Measurements from ENCODE around the gene GNG7.

The GNG7 gene

DNA sequence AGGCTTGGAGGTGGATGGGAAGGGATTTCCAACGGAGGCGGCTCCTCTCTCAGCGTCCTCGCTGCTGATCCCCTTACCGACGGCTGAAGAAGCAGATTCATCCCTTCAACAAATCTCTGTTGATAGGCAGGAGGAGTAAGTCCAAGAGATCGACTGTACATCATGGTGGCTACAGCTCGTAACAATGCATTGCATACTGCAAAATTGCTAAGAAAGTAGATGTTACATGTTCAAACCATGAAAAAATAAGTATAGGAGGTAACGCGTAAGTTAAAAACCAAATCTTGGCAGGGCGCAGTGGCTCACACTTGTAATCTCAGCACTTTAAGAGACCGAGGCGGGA lies 37.8 kb upstream of the GNG7 start:
- TF ChIP-seq, protein P1, sequence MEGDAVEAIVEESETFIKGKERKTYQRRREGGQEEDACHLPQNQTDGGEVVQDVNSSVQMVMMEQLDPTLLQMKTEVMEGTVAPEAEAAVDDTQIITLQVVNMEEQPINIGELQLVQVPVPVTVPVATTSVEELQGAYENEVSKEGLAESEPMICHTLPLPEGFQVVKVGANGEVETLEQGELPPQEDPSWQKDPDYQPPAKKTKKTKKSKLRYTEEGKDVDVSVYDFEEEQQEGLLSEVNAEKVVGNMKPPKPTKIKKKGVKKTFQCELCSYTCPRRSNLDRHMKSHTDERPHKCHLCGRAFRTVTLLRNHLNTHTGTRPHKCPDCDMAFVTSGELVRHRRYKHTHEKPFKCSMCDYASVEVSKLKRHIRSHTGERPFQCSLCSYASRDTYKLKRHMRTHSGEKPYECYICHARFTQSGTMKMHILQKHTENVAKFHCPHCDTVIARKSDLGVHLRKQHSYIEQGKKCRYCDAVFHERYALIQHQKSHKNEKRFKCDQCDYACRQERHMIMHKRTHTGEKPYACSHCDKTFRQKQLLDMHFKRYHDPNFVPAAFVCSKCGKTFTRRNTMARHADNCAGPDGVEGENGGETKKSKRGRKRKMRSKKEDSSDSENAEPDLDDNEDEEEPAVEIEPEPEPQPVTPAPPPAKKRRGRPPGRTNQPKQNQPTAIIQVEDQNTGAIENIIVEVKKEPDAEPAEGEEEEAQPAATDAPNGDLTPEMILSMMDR (IDR thresholded peaks at IDR 0.05; ENCODE audit: insufficient read depth, low read depth, low read length, missing control alignments), result no peak
- no peak overlapping the region; the same call in 1 of the 2 replicates for H3K4me3 ChIP-seq (ENCODE audit: low read depth, low read length)
- DNase-seq (ENCODE audit: low read depth), result no peak

DNA sequence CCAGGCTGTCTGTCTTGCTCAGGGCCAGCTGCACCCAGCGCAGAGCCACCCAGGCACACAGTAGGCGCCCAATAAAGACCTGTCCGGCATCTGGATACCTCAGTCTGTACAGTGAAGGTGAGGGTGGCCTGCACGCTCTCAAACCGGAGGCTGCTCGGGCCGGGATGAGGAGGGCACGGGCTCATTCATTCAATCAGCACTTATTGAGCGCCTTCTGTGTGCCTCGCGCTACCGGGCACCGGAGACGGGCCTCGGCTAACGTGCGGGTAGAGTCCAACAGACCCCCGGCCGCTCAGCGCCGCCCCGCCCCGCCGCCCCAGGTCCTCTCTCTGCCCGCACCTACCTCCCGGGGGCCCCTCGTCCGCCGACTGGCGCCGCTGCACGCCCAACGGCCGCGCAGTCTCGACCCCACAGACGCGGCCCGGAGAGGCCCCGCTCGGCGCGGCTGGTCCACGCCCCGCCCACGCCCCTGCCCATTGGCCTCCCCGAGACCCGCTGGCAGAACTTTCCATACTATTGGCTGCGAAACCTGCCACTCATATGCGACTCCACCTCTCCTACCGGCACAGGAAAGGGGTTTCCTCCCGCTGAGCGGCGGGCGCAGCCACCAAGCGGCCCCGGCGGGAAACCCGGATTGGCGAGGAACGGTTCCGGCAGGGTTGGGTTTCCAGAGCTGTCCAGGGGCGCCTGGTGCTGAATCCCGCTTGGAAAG lies 37.3 kb upstream of the GNG7 start, which contains the start of gene SLC39A3:
TSS of gene SLC39A3 (minus strand) at position 416 of the 712 bp plus-strand sequence. CDS start 2,760 bp downstream, outside the sequence.
- TF ChIP-seq, protein P1 (IDR thresholded peaks at IDR 0.05; ENCODE audit: insufficient read depth, low read depth, low read length, missing control alignments), result no peak
- peak; percentile 100 for DNase-seq (ENCODE audit: low read depth)
- H3K4me3 ChIP-seq (ENCODE audit: low read depth, low read length), result peak within 1 kb of the TSS; percentile 100

DNA sequence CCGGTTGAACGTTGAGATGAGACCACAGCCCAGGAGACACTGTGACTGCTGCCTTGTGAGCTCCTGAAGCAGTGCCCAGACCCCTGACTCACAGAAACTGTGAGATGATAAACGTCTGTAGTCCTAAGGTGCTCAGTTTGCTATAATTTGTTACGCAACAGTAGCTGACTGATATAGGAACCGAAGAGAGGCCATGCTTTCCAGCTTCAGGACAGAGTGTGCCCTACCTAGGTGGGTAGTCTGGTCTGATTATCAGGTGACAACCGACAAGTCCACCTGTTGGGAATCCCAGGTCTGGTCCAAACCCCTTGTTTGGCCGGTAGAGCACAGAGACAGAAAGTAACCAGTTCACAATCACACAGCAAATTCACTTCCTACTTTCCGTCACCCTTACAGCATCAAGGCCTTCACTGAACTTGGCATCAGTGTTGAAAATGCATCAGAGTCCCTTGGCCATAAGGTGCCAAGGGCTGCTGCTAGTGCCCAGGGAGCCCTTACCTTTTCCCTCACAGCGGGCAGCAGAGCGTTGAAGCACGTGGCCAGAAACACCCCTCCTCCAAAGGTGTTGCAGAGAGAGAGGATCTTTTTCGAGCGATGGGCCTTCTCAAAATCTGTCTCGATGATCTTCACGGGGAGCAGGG lies 34.2 kb upstream of the GNG7 start:
- no peak for DNase-seq (ENCODE audit: low read depth)
- H3K4me3 ChIP-seq (ENCODE audit: low read depth, low read length), result no peak overlapping the region
- TF ChIP-seq, protein P1 (IDR thresholded peaks at IDR 0.05; ENCODE audit: insufficient read depth, low read depth, low read length, missing control alignments), result no peak

DNA sequence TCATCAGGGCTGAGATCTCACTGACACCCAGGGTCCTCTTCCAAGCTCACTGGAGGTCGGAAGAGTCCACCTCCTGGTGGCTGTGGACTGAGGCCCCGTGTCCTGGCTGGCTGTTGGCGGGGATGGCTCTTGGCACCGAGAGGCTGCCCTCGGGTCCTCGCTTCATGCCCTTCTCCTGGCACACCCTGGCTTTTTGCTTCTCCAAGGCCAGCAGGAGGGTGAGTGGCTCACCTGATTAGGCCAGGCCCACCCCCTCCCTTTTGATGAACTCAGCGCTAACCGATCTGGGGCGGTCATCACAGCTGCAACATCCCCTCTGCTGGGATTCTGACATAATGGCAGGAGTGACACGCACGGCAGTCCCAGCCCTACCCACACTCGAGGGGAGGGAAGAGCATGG lies 32.9 kb upstream of the GNG7 start:
- H3K4me3 ChIP-seq (ENCODE audit: low read depth, low read length), result no peak overlapping the region
- DNase-seq (ENCODE audit: low read depth), result no peak
- TF ChIP-seq, protein P1 (IDR thresholded peaks at IDR 0.05; ENCODE audit: insufficient read depth, low read depth, low read length, missing control alignments), result no peak

DNA sequence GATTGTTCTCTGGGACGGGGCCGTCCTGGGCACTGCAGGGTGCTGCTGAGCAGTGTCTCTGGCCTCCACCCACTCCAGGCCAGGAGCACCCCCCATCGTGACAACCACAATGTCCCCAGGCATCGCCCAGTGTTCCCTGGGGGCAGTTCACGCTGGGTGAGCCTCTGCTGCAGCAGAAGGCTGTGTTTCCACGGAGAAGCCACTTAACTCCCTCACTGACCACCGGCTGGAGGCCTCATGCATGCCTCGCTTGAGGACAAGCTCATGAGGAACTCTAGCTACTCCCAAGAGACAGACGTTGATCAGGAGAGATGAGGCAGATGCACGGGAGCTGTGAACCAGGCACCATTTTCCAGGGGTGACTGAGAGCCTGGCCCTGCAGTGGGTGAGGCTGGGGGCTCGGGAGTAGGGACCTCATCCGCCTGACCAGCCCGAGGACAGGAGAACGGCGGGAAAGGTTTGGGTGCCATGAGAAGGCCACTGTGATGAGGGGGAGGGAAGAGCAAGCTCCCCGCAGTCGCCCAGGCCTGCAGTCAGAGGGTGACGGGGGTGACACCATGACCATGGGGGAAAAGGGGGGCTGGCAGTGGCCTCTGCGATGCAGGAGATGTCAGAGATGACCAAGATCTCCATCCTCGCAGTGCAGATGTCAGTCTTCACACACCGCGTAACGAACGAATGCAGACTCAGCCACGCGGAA lies 32.2 kb upstream of the GNG7 start:
- TF ChIP-seq, protein P1 (IDR thresholded peaks at IDR 0.05; ENCODE audit: insufficient read depth, low read depth, low read length, missing control alignments), result no peak
- H3K4me3 ChIP-seq (ENCODE audit: low read depth, low read length), result no peak overlapping the region
- DNase-seq (ENCODE audit: low read depth), result no peak

DNA sequence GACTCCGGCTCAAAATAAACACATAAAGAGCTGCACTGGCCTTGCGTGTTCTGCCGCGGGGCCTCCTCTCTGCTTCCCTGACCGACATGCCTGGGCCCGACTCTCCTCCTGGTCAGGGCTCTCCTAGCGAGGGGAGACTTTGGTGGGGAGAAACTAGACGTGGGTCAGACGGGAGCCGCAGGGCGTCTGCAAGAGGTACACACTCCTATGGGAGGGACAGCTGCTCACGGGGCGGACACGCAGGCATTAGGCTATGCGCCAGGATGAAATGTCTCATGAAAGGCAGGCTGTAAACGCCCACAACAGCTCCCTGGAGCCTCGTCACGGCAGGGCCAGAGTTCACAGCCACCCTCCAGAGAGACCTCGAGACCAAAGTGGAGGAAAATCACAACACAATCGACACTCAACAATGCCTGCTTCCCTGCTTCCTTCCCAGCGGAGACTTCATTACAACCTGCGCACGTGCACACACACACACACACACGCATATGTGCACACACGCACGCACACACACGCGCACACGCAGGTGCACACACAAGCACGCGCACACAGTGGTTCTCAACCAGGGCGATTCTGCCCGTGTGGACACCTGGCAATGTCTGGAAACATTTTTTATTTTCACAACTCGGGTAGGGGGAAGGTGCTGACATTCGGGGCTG lies 31.6 kb upstream of the GNG7 start:
- TF ChIP-seq, protein P1 (IDR thresholded peaks at IDR 0.05; ENCODE audit: insufficient read depth, low read depth, low read length, missing control alignments), result no peak
- no peak overlapping the region for H3K4me3 ChIP-seq (ENCODE audit: low read depth, low read length)
- no peak for DNase-seq (ENCODE audit: low read depth)
